Neuron (in vitro differentiated cells): Measurements from ENCODE around the gene MRPS9.

Experiments used
- H2AFZ ChIP-seq: one replicate; pipeline ENCODE4 v1.6.1; 2013; ENCODE audit warnings: low read depth, mild to moderate bottlenecking, inconsistent platforms, low read length, moderate library complexity
- H3K27me3 ChIP-seq: one replicate; pipeline ENCODE4 v1.6.1; 2013; ENCODE audit warnings: low read length; ENCODE audit not compliant: insufficient read depth
- H3K36me3 ChIP-seq: one replicate; pipeline ENCODE4 v1.6.1; 2013; ENCODE audit warnings: low read length; ENCODE audit not compliant: insufficient read depth
- H3K4me1 ChIP-seq: one replicate; pipeline ENCODE4 v1.6.1; 2013; ENCODE audit warnings: low read length; ENCODE audit not compliant: insufficient read depth
- H3K4me3 ChIP-seq: 2 replicates; pipeline ENCODE4 v1.5.1; 2013; ENCODE audit warnings: mild to moderate bottlenecking, low read length, moderate library complexity
- H3K9me3 ChIP-seq: one replicate; pipeline ENCODE4 v1.6.1; 2013; ENCODE audit warnings: low read length

Gene MRPS9

DNA sequence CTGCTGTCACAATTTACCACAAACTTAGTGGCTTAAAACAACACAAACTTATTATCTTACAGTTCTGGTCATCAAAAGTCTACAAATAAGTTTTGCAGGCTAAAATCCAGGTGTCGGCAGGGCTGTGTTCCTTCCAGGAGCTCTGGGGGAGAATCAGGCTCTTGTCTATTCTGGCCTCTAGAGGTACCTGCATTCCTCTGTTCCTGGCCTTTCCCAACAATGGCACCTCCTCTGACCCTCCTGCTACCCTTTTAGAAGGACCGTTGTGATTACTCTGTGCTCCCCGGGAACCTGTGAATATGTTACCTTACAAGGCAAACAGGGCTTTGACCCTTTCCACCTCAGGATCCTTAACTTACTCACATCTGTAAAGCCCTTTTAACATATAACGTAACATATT is 98.5 kb downstream of the MRPS9 start:
- H3K4me1 ChIP-seq: peaks cover 4% of the 10 kb centered on the region
- no peak overlapping the region for H2AFZ ChIP-seq
- H3K9me3 ChIP-seq: no peaks in the 10 kb centered on the region
- H3K27me3 ChIP-seq: no peaks in the 10 kb centered on the region
- H3K4me3 ChIP-seq: no peak overlapping the region
- no peaks in the 10 kb centered on the region for H3K36me3 ChIP-seq

DNA sequence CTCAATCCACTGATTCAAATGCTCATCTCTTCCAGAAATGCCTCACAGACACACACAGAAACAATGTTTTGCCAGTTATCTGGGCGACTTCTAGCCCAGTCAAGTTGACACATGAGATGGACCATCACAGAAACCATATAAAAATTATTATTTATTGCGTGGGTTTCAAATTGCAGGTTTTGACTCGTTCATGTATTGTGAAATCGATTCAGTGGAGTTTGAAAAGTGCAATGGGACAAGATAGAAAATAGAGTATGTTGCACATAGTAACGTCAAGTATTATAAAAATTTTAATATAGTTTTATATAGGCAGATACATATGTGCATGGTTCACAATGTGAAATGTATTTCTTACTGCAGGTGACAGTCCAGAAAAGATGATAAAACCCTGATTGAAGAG is 100.8 kb downstream of the MRPS9 start:
- Histone ChIP-seq H3K4me1 (peaks cover 8% of the 10 kb centered on the region), H3K27me3 (no peaks in the 10 kb centered on the region), H3K36me3 (no peaks in the 10 kb centered on the region), H3K9me3 (no peaks in the 10 kb centered on the region), H3K4me3 (no peak overlapping the region), H2AFZ (no peak overlapping the region)

GRCh38 chr2:105139556-105140239 is 101.8 kb downstream of the MRPS9 start:
- Histone ChIP-seq H3K36me3 (no peaks in the 10 kb centered on the region), H3K9me3 (no peaks in the 10 kb centered on the region), H3K4me1 (peaks cover 11% of the 10 kb centered on the region), H2AFZ (no peak overlapping the region), H3K4me3 (no peak overlapping the region), H3K27me3 (no peaks in the 10 kb centered on the region)

DNA sequence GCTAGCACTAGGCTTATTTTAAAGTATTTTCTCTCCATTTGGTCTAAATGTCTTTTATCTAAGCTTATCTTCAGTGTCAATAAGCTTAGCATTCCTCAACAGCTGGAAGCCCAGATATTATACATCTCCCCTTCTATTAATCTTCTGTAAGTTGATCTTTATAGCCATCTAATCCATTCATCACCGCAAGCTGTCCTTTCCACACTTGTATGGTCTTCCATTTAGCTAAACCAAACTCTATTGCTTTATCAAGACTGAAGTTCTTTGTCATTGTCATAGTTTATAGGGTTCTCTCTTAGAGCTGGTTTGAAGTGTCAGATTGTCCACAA is 102.3 kb downstream of the MRPS9 start:
- H3K4me3 ChIP-seq: no peak overlapping the region
- peaks cover 16% of the 10 kb centered on the region for H3K4me1 ChIP-seq
- no peaks in the 10 kb centered on the region for H3K9me3 ChIP-seq
- no peaks in the 10 kb centered on the region for H3K27me3 ChIP-seq
- H2AFZ ChIP-seq: no peak overlapping the region
- no peaks in the 10 kb centered on the region for H3K36me3 ChIP-seq

DNA sequence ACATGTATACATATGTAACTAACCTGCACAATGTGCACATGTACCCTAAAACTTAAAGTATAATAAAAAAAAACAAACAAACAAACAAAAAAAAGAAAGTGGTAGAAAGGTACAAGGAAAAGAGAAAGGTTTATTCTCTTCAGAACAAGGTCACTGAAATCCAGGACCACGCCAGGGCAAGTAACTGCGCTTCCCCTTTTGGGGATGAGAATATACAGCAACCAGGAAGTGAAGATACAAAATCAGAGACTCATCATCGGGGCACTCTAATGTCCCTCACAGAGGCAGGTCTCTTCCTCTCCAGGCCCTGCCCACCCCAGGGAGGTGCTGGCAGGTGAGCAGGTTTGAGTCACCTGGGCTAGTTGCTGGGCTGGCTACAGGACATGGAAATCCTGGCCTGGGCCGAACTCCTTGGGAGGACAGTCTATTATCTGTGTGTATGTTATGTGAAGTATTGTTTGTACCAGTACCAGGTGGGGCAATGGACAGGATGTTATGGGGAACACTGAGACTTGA is 103.3 kb downstream of the MRPS9 start:
- H3K27me3 ChIP-seq: no peaks in the 10 kb centered on the region
- no peak overlapping the region for H3K4me3 ChIP-seq
- H3K36me3 ChIP-seq: no peaks in the 10 kb centered on the region
- peaks cover 13% of the 10 kb centered on the region for H3K4me1 ChIP-seq
- no peak overlapping the region for H2AFZ ChIP-seq
- no peaks in the 10 kb centered on the region for H3K9me3 ChIP-seq

GRCh38 chr2:105142239-105142638 is 104.4 kb downstream of the MRPS9 start:
- H2AFZ ChIP-seq: no peak overlapping the region
- H3K27me3 ChIP-seq: no peaks in the 10 kb centered on the region
- H3K4me1 ChIP-seq: peaks cover 13% of the 10 kb centered on the region
- H3K36me3 ChIP-seq: peaks cover 2% of the 10 kb centered on the region
- H3K9me3 ChIP-seq: no peaks in the 10 kb centered on the region
- H3K4me3 ChIP-seq: no peak overlapping the region

- Histone ChIP-seq H3K27me3 (no peaks in the 10 kb centered on the region), H2AFZ (peak overlapping the region; percentile 83), H3K9me3 (no peaks in the 10 kb centered on the region), H3K4me3 (peak overlapping the region; percentile 65), H3K36me3 (peaks cover 2% of the 10 kb centered on the region), H3K4me1 (peaks cover 13% of the 10 kb centered on the region)
These were observed 105.2 kb downstream of the MRPS9 start for GRCh38 chr2:105143094-105143466.

GRCh38 chr2:105143467-105144151 is 105.7 kb downstream of the MRPS9 start:
- Histone ChIP-seq H3K4me3 (peak overlapping the region; percentile 65), H3K4me1 (peaks cover 13% of the 10 kb centered on the region), H3K36me3 (peaks cover 2% of the 10 kb centered on the region), H3K27me3 (no peaks in the 10 kb centered on the region), H2AFZ (peak overlapping the region; percentile 83), H3K9me3 (no peaks in the 10 kb centered on the region)

DNA sequence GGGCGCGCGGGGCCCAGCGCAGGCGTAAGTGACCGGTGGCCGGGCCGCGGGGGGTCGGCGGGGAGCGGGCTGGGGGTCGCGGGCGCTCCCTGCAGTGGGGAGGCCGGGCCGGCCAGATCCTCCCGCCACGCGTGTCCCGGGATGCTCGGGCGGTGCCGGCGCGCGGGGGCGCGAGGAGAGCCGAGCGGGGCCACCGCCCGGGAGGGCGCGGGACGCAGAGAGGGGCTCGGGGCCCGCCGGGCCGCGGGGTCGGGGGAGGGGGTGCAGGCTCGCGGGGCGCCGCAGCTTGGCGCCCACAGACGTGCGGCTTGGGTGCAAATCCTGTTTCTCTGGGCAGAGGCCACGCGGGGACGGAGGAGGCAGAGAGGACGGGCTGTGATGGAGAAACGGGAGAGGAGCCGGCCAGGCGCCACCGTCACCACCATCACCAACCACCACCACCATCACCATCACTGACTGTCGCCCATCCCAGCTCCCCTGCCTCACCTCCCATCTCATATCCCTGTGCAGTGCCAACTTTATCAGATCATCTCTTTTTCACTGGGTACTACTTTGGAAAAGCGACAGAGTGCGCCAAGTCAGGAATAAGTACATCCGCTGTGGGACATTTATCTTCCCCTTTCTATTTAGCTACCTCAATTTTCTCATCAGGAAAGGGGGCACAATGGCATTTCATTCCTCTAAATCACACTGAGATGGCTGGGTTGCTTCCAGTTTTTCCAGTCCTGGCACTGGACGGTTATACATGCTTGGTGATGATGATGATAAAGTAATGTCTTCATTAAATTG is 106.5 kb downstream of the MRPS9 start:
- Histone ChIP-seq H3K27me3 (no peaks in the 10 kb centered on the region), H3K4me3 (peak overlapping the region; percentile 65), H2AFZ (peak overlapping the region; percentile 83), H3K9me3 (no peaks in the 10 kb centered on the region), H3K36me3 (peaks cover 2% of the 10 kb centered on the region), H3K4me1 (peaks cover 13% of the 10 kb centered on the region)

GRCh38 chr2:105144941-105145300 is 107.1 kb downstream of the MRPS9 start:
- Histone ChIP-seq H3K9me3 (no peaks in the 10 kb centered on the region), H3K27me3 (no peaks in the 10 kb centered on the region), H3K4me3 (peak overlapping the region; percentile 65), H3K4me1 (peaks cover 13% of the 10 kb centered on the region), H3K36me3 (peaks cover 2% of the 10 kb centered on the region), H2AFZ (no peak overlapping the region)

DNA sequence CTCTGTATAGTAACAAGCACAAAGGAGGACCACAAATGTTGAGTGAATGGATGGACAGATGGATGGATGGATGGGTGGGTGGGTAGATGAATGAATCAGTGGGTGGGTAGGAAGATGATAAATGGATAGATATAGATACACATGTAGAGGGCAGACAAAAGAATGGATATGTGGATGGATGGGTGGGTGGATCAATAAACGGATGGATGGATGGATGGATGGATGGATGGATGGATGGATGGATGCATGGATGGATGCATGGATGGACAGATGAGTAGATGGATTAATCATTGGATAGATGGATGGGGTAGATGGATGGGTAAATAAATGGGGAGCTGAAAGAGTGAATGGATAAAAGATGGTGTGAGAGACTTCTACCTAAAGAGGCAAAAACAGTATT is 111.4 kb downstream of the MRPS9 start:
- H3K36me3 ChIP-seq: peaks cover 2% of the 10 kb centered on the region
- peaks cover 9% of the 10 kb centered on the region for H3K4me1 ChIP-seq
- H3K4me3 ChIP-seq: no peak overlapping the region
- no peaks in the 10 kb centered on the region for H3K27me3 ChIP-seq
- no peak overlapping the region for H2AFZ ChIP-seq
- peaks cover 2% of the 10 kb centered on the region for H3K9me3 ChIP-seq
